GM12873 (cell line): ENCODE measurements around the gene TMEM132D.

Source experiments
- TF ChIP-seq, protein P1 (sequence below): IDR thresholded peaks from 2 replicates; pipeline ENCODE4 v1.5.1; 2012; ENCODE audit warnings: low read depth, mild to moderate bottlenecking, moderate library complexity, low read length, control low read depth; ENCODE audit not compliant: insufficient read depth; ENCODE audit errors: missing control alignments

Gene TMEM132D

DNA sequence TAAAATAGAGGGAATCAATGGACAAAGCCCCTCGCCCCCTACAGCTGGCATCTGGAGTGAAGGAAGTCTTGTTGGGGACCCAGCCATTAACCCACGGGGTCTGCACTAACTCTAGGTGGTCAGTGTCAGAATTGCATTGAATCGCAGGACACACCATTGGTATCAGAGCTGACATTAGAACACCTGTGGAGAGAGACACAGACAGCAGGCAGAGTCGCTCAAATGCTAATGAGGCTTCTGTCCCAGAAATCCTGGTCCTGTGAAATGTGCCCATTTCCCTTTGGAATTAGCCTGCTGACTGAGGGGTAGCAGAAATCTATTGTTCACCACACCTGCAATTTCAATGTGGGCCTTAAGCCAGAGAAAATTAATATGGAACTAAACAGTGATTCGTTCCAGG is 33.0 kb downstream of the TMEM132D start:
- TF ChIP-seq, protein P1, sequence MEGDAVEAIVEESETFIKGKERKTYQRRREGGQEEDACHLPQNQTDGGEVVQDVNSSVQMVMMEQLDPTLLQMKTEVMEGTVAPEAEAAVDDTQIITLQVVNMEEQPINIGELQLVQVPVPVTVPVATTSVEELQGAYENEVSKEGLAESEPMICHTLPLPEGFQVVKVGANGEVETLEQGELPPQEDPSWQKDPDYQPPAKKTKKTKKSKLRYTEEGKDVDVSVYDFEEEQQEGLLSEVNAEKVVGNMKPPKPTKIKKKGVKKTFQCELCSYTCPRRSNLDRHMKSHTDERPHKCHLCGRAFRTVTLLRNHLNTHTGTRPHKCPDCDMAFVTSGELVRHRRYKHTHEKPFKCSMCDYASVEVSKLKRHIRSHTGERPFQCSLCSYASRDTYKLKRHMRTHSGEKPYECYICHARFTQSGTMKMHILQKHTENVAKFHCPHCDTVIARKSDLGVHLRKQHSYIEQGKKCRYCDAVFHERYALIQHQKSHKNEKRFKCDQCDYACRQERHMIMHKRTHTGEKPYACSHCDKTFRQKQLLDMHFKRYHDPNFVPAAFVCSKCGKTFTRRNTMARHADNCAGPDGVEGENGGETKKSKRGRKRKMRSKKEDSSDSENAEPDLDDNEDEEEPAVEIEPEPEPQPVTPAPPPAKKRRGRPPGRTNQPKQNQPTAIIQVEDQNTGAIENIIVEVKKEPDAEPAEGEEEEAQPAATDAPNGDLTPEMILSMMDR, result no peak

DNA sequence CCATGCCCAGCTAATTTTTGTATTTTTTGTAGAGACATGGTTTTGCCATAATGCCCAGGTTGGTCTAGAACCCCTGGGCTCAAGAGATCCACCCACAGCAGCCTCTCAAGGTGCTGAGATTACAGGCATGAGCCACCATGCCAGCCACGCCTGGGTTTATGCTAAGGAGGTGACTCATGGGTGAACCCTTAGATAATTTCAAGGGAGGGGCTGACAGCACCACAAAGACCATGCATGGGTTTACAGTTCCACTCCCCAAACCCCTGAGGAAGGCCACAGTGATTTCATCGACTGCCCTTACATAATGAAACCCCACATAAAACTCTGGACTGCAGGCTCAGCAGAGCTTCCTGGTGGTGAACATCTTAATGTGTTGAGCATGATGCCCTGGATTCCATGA is 33.7 kb downstream of the TMEM132D start:
- TF ChIP-seq, protein P1, result no peak

DNA sequence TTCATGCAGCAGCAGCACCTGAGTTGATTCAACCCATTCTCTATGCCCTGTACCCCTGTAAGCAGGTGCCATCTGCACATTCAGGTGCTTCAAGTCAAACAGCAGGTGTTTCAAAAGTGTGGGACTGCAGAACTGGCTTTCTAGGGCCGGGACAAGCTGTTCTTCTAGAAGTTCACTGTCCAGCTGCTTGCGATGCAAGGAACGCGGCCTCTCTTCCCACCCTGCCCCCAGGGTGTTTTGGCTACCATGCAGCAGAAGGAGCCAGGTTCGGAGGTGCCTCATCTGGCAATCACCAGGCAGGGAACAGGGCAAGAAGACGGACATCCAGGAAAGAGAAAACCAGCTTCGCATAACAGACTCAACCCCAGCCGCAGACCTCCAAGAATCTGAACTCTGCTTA is 35.2 kb downstream of the TMEM132D start:
- TF ChIP-seq, protein P1, result no peak

DNA sequence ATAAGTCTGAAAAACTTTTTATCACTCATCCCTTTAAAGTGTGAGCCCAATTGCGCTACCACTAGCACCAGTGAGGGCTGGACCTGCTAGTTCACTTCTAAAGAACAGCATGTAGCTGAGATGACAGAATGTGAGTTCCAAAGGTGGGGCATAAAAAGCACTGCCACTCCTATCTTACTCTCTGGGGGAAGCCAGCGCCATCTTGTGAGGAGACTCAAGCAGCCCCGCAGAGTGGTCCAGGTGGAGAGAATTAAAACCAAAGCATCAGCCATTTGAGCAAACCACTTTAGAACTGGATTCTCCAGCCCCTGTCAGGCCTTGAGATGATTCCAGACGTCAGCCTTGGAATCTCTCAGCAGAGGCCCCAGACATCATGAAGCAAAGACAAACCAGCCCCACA is 39.9 kb downstream of the TMEM132D start:
- TF ChIP-seq, protein P1, result no peak

DNA sequence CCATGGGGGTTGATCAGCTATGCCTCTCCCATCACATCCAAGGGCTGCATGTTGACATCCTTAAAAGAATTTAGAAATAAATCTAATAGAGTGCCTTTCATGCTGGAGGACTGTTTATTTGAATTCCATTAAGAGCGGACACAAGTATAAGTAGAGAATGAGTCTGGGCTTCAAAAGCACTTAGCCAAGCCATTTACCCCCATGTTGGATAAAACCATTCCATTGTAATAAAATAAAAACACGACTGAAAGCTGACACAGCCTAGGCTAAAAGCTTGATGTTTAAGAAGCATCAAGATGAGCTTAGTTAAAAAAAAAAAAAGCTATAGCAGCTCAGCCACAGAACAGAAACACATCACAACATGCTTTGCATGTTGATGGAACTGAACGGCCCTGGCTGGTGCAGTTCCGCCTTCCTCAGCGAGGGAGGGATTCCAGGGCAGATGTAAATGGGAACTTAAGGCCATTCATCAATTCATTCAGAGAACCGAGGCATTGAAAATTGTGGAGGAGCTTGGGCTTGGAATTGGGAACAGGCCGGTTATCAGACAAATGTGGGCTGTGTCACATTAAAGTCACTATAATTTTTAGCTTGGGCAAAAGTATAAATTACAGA is 41.2 kb downstream of the TMEM132D start:
- TF ChIP-seq, protein P1, result no peak

DNA sequence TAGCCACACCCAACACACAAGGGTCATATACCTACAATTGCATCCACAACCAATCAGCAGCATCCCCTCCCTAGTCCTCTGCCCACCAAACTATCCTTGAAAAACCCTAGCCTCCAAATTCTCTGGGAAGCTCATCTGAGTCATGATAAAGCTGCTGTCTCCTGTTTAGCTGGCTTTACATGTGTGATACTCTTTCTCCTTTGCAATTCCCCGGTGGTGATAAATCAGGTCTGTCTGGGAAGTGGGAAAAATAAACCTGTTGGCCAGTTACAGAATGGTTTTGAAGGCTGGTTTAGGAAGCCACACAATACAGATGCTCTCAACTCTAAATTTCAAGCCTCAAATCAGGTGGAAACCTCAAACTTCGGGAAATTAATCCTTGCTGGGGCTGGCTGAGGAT is 41.9 kb downstream of the TMEM132D start:
- TF ChIP-seq, protein P1, result no peak

DNA sequence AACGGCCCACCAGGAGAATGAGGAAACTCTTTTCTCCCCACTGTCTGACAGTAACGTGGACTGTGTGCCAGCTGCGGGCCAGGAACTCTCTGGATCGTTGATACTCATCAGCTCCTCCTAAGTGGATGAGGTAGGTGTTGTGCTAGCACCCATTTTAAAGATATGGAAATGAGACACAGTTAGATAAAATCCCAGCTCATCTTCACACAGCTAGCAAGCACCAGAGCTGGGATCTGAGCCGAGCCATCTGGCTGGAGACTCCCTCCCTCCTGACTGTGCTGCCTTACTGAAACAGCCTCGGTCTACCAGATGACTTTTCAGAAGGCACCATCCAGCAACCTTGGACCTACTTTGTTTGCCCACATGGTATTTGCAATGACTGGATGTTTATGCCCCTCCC is 49.2 kb downstream of the TMEM132D start:
- TF ChIP-seq, protein P1, result no peak
